HepG2 (cell line): ENCODE results near the gene TMEM134. TPM values are rescaled to one million over a fixed set of nuclear protein-coding genes. Genes with fewer than 3 reads are reported as not detected.

Experiments
- ATF7 ChIP-seq, 2 experiments: fragments of 450-650 bp in 1 of 2; sonication (generic) in 1 of 2; formaldehyde crosslinking in 1 of 2; IDR thresholded peaks; 2 replicates each; pipeline versions ENCODE4 v1.4.0 to v1.6.1; 2016 to 2020; ENCODE audit warnings: antibody characterized with exemption in 1 of 2, mild to moderate bottlenecking in 1 of 2, missing genetic modification reagents in 1 of 2
- ELF3 ChIP-seq: IDR thresholded peaks from 2 replicates; pipeline ENCODE4 v1.6.1; 2016; ENCODE audit warnings: missing genetic modification reagents, missing compliant biosample characterization
- FOXO1 ChIP-seq: sonication (generic); formaldehyde crosslinking; IDR thresholded peaks from 2 replicates; pipeline ENCODE4 v1.4.0; 2020; ENCODE audit warnings: missing genetic modification reagents
- HNRNPLL ChIP-seq: fragments of 200-400 bp; formaldehyde crosslinking; IDR thresholded peaks from 2 replicates; pipeline ENCODE4 v1.6.1; 2017; ENCODE audit warnings: mild to moderate bottlenecking, low read depth, low read length; ENCODE audit not compliant: poor library complexity, severe bottlenecking
- KAT8 ChIP-seq: IDR thresholded peaks from 2 replicates; pipeline ENCODE4 v1.6.1; 2016; ENCODE audit warnings: missing genetic modification reagents, missing compliant biosample characterization
- MEIS2 ChIP-seq: sonication (generic); formaldehyde crosslinking; IDR thresholded peaks from 2 replicates; pipeline ENCODE4 v1.9.0; 2021; ENCODE audit warnings: mild to moderate bottlenecking, missing genetic modification reagents
- NFKB2 ChIP-seq: sonication (generic); formaldehyde crosslinking; IDR thresholded peaks from 2 replicates; pipeline ENCODE4 v1.4.0; 2020; ENCODE audit warnings: missing genetic modification reagents, borderline replicate concordance
- NR2C2 ChIP-seq: sonication (generic); formaldehyde crosslinking; IDR thresholded peaks from 2 replicates; pipeline ENCODE4 v1.4.0; 2020; ENCODE audit warnings: missing genetic modification reagents, mild to moderate bottlenecking, moderate library complexity, borderline replicate concordance
- PITX1 ChIP-seq: sonication (generic); formaldehyde crosslinking; IDR thresholded peaks from 2 replicates; pipeline ENCODE4 v1.5.1; 2020; ENCODE audit warnings: mild to moderate bottlenecking, missing genetic modification reagents
- PRMT3 ChIP-seq: sonication (generic); formaldehyde crosslinking; IDR thresholded peaks from 2 replicates; pipeline ENCODE4 v1.8.1; 2022; ENCODE audit warnings: low read depth, mild to moderate bottlenecking, moderate library complexity, missing genetic modification reagents, borderline replicate concordance
- RFX3 ChIP-seq: IDR thresholded peaks from 2 replicates; pipeline ENCODE4 v1.6.1; 2016; ENCODE audit warnings: missing biosample characterization, missing genetic modification reagents
- SP1 ChIP-seq, 2 experiments: fragments of 450-650 bp in 1 of 2; sonication (generic) in 1 of 2; formaldehyde crosslinking in 1 of 2; IDR thresholded peaks; 2 replicates each; pipeline versions ENCODE4 v1.4.0 to v1.6.1; 2016 to 2020; ENCODE audit warnings: missing genetic modification reagents in 1 of 2
- SP2 ChIP-seq: sonication (generic); formaldehyde crosslinking; IDR thresholded peaks from 2 replicates; pipeline ENCODE4 v1.5.1; 2020; ENCODE audit warnings: mild to moderate bottlenecking, missing genetic modification reagents
- ZBTB8A ChIP-seq: sonication (generic); formaldehyde crosslinking; IDR thresholded peaks from 2 replicates; pipeline ENCODE4 v1.4.0; 2020; ENCODE audit warnings: mild to moderate bottlenecking, low read depth, missing genetic modification reagents, borderline replicate concordance
- ZNF234 ChIP-seq: sonication (generic); formaldehyde crosslinking; conservative IDR thresholded peaks from 2 replicates; pipeline ENCODE4 v1.5.1; 2020; ENCODE audit warnings: mild to moderate bottlenecking, missing genetic modification reagents
- ZNF430 ChIP-seq: sonication (generic); formaldehyde crosslinking; IDR thresholded peaks from 2 replicates; pipeline ENCODE4 v1.9.0; 2021; ENCODE audit warnings: mild to moderate bottlenecking, missing genetic modification reagents
- ZNF446 ChIP-seq: sonication (generic); formaldehyde crosslinking; IDR thresholded peaks from 2 replicates; pipeline ENCODE4 v1.5.0; 2020; ENCODE audit warnings: mild to moderate bottlenecking, missing genetic modification reagents
- ZNF780A ChIP-seq: sonication (generic); formaldehyde crosslinking; IDR thresholded peaks from 2 replicates; pipeline ENCODE4 v1.8.0; 2022; ENCODE audit warnings: mild to moderate bottlenecking, missing genetic modification reagents, moderate library complexity
- ZNF841 ChIP-seq: sonication (generic); formaldehyde crosslinking; IDR thresholded peaks from 2 replicates; pipeline ENCODE4 v1.8.1; 2023; ENCODE audit warnings: missing genetic modification reagents, borderline replicate concordance
- polyA plus RNA-seq, 8 experiments: library from polyadenylated mRNA; depleted of rRNA in 3 of 8; stranded (reverse) in 7 of 8; unstranded in 1 of 8; fragments of >200 nt; fragmentation: Illumina TruSeq in 4 of 8; extraction: Trizol in 4 of 8; gene quantifications; 2 replicates each; pipeline versions ENCODE4 v1.2.1 to v1.2.3, GENCODE V29; 2011 to 2016; ENCODE audit warnings: low read depth in 4 of 8, missing spikeins in 1 of 8, mixed read lengths in 1 of 8; ENCODE audit not compliant: insufficient read depth in 1 of 8
- total RNA-seq, 5 experiments: library from RNA; depleted of rRNA; stranded (reverse); fragments of >200 nt; fragmentation: Illumina TruSeq; extraction: Trizol; gene quantifications; 2 replicates each; pipeline ENCODE4 v1.2.3, GENCODE V29; 2016; ENCODE audit warnings: low read depth in 1 of 5
- TF ChIP-seq, protein P1 (sequence below): sonication (generic); formaldehyde crosslinking; IDR thresholded peaks from 2 replicates; pipeline ENCODE4 v1.4.0; 2020; ENCODE audit warnings: missing genetic modification reagents, mild to moderate bottlenecking, borderline replicate concordance
- TF ChIP-seq, protein P2 (sequence below): sonication (generic); formaldehyde crosslinking; IDR thresholded peaks from 2 replicates; pipeline ENCODE4 v1.5.0; 2020; ENCODE audit warnings: missing genetic modification reagents
- TF ChIP-seq, protein P3 (sequence below): sonication (generic); formaldehyde crosslinking; IDR thresholded peaks from 2 replicates; pipeline ENCODE4 v1.4.0; 2020; ENCODE audit warnings: missing genetic modification reagents

The TMEM134 gene
- total and polyA plus RNA-seq, 2 of the 13 experiments (the other 11 are each of a cell fraction or from before 2014, with no cell fraction given) = 6.9 to 26.9 TPM

DNA sequence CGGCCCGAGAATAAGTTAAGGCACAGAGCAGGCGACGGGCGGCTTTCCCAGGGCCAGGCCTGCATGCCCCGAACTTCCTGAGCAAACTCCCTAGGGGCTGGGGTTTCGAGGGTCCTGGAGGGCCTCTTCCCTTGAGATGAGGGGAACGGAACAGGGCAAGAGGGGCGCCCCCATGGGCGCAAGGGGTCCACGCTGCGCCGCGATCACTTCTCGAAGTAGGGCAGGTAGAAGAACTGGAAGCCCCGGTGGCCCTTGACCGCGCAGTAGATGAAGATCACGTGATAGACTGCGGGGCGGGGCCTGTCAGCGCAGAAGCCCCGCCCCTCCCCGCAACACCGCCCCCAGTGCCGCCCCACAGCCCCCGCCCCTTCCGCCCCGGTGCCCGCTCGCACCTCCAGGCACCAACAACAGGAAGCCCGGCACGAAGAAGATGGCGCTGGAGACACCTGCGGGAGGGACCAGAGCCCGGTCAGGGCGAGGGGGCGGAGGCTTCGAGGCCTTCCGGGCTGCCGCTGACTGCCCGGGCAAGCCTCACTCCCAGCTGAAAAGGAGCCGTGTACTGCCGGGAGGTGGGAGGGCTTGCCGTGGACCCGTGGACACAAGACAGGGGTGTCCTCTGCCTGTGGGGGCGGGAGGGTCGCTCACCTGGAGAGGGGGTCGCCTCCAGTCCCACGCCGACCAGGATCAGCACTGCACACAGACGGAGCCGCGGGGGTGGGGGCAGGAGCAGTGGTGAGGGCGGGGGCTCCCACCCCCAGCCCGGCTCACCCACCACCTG, 4.5 kb downstream of the TMEM134 start (continued):
- TF ChIP-seq, protein P1, sequence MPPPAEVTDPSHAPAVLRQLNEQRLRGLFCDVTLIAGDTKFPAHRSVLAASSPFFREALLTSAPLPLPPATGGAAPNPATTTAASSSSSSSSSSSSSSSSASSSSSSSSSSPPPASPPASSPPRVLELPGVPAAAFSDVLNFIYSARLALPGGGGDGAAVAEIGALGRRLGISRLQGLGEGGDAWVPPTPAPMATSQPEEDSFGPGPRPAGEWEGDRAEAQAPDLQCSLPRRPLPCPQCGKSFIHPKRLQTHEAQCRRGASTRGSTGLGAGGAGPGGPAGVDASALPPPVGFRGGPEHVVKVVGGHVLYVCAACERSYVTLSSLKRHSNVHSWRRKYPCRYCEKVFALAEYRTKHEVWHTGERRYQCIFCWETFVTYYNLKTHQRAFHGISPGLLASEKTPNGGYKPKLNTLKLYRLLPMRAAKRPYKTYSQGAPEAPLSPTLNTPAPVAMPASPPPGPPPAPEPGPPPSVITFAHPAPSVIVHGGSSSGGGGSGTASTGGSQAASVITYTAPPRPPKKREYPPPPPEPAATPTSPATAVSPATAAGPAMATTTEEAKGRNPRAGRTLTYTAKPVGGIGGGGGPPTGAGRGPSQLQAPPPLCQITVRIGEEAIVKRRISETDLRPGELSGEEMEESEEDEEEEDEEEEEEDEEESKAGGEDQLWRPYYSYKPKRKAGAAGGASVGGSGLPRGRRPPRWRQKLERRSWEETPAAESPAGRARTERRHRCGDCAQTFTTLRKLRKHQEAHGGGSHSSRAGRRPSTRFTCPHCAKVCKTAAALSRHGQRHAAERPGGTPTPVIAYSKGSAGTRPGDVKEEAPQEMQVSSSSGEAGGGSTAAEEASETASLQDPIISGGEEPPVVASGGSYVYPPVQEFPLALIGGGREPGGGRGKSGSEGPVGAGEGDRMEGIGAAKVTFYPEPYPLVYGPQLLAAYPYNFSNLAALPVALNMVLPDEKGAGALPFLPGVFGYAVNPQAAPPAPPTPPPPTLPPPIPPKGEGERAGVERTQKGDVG (CRISPR knock-in tag) = 0 out of 2 replicates have a peak, but pooled peaks have one; percentile 15
- TF ChIP-seq SP1 (IDR thresholded peaks at IDR 0.05) (no peak), SP1 (CRISPR knock-in tag; IDR thresholded peaks at IDR 0.05) (peak; percentile 37; the same call in 1 of the 2 replicates), PRMT3 (CRISPR knock-in tag) (no peak), ZNF430 (CRISPR knock-in tag) (0 out of 2 replicates have a peak, but pooled peaks have one; percentile 34), SP2 (CRISPR knock-in tag) (peak; percentile 44; the same call in 1 of the 2 replicates), ZNF234 (CRISPR knock-in tag) (0 out of 2 replicates have a peak, but pooled peaks have one; percentile 54), MEIS2 (0 out of 2 replicates have a peak, but pooled peaks have one; percentile 16), HNRNPLL (peak; percentile 37), NFKB2 (peak; percentile 23; the same call in 1 of the 2 replicates), RFX3 (CRISPR knock-in tag) (no peak), ZNF780A (CRISPR knock-in tag) (no peak; the same call in 1 of the 2 replicates), ZNF446 (CRISPR knock-in tag) (peak; percentile 24; the same call in 1 of the 2 replicates), NR2C2 (CRISPR knock-in tag) (0 out of 2 replicates have a peak, but pooled peaks have one; percentile 28), FOXO1 (CRISPR knock-in tag) (peak; percentile 31; the same call in 1 of the 2 replicates), PITX1 (CRISPR knock-in tag) (peak; percentile 38; the same call in 1 of the 2 replicates), ELF3 (CRISPR knock-in tag) (peak; percentile 62; the same call in 1 of the 2 replicates), ZNF841 (no peak), KAT8 (peak; percentile 43), ATF7 (IDR thresholded peaks at IDR 0.05) (no peak), ATF7 (CRISPR knock-in tag; IDR thresholded peaks at IDR 0.05) (no peak), ZBTB8A (CRISPR knock-in tag) (no peak)
- TF ChIP-seq, protein P2, sequence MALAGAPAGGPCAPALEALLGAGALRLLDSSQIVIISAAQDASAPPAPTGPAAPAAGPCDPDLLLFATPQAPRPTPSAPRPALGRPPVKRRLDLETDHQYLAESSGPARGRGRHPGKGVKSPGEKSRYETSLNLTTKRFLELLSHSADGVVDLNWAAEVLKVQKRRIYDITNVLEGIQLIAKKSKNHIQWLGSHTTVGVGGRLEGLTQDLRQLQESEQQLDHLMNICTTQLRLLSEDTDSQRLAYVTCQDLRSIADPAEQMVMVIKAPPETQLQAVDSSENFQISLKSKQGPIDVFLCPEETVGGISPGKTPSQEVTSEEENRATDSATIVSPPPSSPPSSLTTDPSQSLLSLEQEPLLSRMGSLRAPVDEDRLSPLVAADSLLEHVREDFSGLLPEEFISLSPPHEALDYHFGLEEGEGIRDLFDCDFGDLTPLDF = peak; percentile 22; the same call in 1 of the 2 replicates
- TF ChIP-seq, protein P3, sequence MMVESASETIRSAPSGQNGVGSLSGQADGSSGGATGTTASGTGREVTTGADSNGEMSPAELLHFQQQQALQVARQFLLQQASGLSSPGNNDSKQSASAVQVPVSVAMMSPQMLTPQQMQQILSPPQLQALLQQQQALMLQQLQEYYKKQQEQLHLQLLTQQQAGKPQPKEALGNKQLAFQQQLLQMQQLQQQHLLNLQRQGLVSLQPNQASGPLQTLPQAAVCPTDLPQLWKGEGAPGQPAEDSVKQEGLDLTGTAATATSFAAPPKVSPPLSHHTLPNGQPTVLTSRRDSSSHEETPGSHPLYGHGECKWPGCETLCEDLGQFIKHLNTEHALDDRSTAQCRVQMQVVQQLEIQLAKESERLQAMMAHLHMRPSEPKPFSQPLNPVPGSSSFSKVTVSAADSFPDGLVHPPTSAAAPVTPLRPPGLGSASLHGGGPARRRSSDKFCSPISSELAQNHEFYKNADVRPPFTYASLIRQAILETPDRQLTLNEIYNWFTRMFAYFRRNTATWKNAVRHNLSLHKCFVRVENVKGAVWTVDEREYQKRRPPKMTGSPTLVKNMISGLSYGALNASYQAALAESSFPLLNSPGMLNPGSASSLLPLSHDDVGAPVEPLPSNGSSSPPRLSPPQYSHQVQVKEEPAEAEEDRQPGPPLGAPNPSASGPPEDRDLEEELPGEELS (CRISPR knock-in tag) = no peak
